ENCODE data around the gene SMIM27. TPM values are rescaled to one million over a fixed set of nuclear protein-coding genes. Genes with fewer than 3 reads are reported as not detected.

The SMIM27 gene
- total RNA-seq, 4 donors from 2014 or later: 1.1 to 5.3 (median 2.0) TPM

DNA sequence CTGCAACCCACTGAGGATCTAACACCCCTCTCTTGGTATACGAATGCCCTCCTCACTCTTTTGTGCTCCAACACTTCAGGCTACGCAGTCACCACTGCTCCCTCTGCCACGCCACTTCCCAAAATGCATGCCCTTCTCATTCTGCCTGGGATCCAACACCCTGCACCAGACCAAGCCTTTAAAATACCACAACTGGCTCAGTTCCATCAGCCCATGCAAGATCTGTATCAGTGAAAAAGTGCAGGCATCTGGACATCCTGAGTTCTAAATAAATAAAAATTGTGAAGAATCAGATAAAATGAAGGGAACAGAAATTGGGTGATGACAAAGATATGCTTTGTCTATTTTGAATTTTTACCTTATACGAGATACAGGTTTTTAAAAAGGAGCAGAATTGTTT lies 18.1 kb downstream of the SMIM27 start:
- no peak for DNase-seq
- intact Hi-C loops (cut with DNase I): no loop called here
- H3K4me1 ChIP-seq: peaks cover 8 to 34% (median 12%) of the 10 kb centered on the region in 3 donors
- WGBS, 2 donors: 90 to 92% methylated on average over 4 of the region's 4 CpGs
- H3K4me3 ChIP-seq: no peak overlapping the region
- TF ChIP-seq, protein P1, sequence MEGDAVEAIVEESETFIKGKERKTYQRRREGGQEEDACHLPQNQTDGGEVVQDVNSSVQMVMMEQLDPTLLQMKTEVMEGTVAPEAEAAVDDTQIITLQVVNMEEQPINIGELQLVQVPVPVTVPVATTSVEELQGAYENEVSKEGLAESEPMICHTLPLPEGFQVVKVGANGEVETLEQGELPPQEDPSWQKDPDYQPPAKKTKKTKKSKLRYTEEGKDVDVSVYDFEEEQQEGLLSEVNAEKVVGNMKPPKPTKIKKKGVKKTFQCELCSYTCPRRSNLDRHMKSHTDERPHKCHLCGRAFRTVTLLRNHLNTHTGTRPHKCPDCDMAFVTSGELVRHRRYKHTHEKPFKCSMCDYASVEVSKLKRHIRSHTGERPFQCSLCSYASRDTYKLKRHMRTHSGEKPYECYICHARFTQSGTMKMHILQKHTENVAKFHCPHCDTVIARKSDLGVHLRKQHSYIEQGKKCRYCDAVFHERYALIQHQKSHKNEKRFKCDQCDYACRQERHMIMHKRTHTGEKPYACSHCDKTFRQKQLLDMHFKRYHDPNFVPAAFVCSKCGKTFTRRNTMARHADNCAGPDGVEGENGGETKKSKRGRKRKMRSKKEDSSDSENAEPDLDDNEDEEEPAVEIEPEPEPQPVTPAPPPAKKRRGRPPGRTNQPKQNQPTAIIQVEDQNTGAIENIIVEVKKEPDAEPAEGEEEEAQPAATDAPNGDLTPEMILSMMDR (IDR thresholded peaks at IDR 0.05): no peak
- no peak for TF ChIP-seq POLR2A (IDR thresholded peaks at IDR 0.05)
- H3K36me3 ChIP-seq: peaks cover 0 to 54% (median 13%) of the 10 kb centered on the region in 3 donors
- no peaks in the 10 kb centered on the region for H3K9me3 ChIP-seq
- H3K27me3 ChIP-seq: no peaks in the 10 kb centered on the region
- no peak overlapping the region for H3K27ac ChIP-seq

DNA sequence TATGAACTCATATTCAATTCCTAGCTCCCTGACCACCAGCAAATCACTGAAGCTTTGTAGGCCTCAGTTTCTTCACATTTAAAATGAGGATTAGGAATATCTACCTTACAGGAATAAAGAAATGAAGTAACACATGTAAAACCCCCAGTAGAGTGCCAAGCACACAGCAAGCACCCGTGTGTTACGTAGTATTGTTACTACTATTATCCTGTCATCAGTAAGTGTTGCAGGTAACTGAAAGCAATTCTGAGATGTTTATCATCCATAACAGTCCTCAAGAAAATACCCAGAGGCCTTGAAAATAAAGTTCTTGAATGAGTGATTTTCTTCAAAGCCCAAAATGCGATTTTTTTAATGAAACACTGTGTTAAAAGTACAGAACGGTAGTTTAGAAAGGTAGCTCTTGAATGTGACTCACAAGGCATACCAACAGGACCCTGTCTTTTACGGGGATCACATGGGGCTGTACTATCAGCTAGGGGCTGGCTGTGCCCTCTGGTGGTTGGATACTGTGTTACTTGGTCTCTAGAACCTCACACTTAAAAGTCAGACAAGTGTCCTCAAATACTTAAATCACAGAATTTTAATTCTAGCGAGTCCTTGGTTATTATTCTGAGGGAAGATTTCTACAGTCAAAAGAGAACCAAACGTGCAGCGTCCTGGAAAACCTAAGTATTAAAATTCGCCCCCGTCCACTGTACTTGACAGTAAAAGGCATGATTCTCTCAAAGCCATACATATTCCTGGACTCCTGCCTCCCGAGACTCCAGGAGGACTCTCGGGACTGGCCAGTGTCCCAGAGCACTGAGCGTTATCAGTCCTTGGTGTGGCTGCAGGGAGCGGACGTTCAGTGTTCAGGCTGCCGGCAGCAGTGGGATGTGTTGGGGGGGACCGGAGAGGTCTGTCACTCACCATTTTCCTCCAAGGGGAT lies 20.1 kb downstream of the SMIM27 start:
- intact Hi-C loops (cut with DNase I): no loop called here
- Histone ChIP-seq H3K4me3 (peak overlapping the region; percentile 79 to 97 (median 86)), H3K27ac (peak overlapping the region; percentile 87 to 96 (median 94)), H3K36me3 (peaks cover 0 to 34% (median 0%) of the 10 kb centered on the region in 3 donors), H3K9me3 (no peaks in the 10 kb centered on the region), H3K4me1 (peaks cover 8 to 34% (median 12%) of the 10 kb centered on the region in 3 donors), H3K27me3 (no peaks in the 10 kb centered on the region)
- peak; percentile 47 for DNase-seq
- TF ChIP-seq POLR2A (IDR thresholded peaks at IDR 0.05): no peak
- TF ChIP-seq, protein P1 (IDR thresholded peaks at IDR 0.05): peak in 5 of 6 experiments; percentile 54 to 74 (median 69)
- 1% methylated on average over 15 to 17 of the region's 17 CpGs for WGBS, 2 donors

DNA sequence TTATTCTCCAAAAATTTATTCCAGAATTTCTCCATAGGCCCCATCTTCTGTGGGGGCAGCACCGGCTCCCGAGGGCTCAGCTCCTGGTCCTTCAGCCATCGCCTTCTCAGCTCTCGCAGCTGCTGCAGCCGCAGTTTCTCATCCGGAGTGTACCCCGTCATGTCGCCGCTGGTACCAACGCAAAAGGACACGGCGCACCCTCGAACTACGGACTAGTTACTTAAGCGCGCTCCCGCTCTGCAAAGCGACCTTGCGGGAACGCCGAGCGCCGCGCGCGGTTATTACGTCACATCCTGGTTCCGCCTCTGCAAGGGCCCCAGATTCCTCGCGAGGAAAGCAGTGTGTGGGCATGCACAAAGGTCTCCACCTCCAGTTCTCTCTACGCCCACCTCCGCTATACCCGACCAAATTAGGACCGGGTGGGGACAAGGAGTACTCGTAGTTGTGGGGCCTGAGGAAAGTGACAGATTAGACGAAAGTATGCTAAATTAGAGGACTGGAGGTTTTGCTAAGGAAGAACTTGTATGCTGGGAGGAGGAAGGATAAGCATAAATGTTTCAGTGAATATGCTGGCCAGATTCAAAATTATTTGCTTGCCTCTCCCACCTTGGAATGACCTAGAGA lies 20.9 kb downstream of the SMIM27 start, which contains the start of gene NDUFB6:
Gene NDUFB6, minus strand, starts transcription at position 260 of the 624 bp plus-strand sequence. Its CDS starts 99 bp downstream, at position 161.
- no peaks in the 10 kb centered on the region for H3K27me3 ChIP-seq
- TF ChIP-seq, protein P1 (IDR thresholded peaks at IDR 0.05): peak in 1 of 6 experiments; percentile 46
- TF ChIP-seq POLR2A (IDR thresholded peaks at IDR 0.05): peak in 3 of 4 donors; percentile 70 to 83 (median 78)
- H3K36me3 ChIP-seq: peaks cover 0 to 26% (median 0%) of the 10 kb centered on the region in 3 donors
- H3K27ac ChIP-seq: peak within 1 kb of the TSS; percentile 87 to 96 (median 94)
- 0% methylated on average over 5 to 28 of the region's 36 CpGs for WGBS, 2 donors
- H3K4me1 ChIP-seq: peaks cover 8 to 34% (median 12%) of the 10 kb centered on the region in 3 donors
- H3K9me3 ChIP-seq: no peaks in the 10 kb centered on the region
- peak; percentile 57 for DNase-seq
- intact Hi-C loops (cut with DNase I): no loop called here
- peak within 1 kb of the TSS; percentile 79 to 97 (median 86) for H3K4me3 ChIP-seq

DNA sequence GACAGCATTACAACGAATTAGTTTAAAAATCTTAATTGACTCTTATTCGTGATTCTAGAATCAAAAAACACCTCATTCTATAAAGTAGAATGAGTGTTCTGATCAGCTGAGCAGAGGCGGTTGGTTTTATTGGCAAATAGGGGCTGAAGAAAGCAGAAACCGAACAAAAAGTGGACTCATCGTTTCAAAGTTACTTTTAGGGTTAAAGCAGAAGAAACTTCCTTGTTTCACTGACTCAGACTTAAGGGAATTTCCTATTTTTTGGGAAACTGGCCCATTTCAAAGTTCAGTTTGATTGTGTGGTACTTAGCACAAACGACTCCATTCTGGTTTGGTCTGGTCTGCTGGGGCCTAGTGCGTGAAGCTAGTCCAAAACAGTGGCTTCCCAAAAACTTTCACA lies 21.7 kb downstream of the SMIM27 start:
- no peaks in the 10 kb centered on the region for H3K9me3 ChIP-seq
- H3K27ac ChIP-seq: peak overlapping the region in 2 of 4 donors; percentile 95 to 96
- H3K27me3 ChIP-seq: no peaks in the 10 kb centered on the region
- TF ChIP-seq POLR2A (IDR thresholded peaks at IDR 0.05): no peak
- TF ChIP-seq, protein P1 (IDR thresholded peaks at IDR 0.05): no peak
- peaks cover 8 to 34% (median 12%) of the 10 kb centered on the region in 3 donors for H3K4me1 ChIP-seq
- 78% methylated on average over 7 of the region's 7 CpGs for WGBS, 2 donors
- intact Hi-C loops (cut with DNase I): no loop called here
- DNase-seq: no peak
- H3K36me3 ChIP-seq: peaks cover 0 to 18% (median 0%) of the 10 kb centered on the region in 3 donors
- peak overlapping the region in 2 of 4 donors; percentile 86 to 97 for H3K4me3 ChIP-seq

Measured in esophagus squamous epithelium (tissue), 5 donors.